ENCODE results near the gene NR6A1.

NR6A1 gene

DNA sequence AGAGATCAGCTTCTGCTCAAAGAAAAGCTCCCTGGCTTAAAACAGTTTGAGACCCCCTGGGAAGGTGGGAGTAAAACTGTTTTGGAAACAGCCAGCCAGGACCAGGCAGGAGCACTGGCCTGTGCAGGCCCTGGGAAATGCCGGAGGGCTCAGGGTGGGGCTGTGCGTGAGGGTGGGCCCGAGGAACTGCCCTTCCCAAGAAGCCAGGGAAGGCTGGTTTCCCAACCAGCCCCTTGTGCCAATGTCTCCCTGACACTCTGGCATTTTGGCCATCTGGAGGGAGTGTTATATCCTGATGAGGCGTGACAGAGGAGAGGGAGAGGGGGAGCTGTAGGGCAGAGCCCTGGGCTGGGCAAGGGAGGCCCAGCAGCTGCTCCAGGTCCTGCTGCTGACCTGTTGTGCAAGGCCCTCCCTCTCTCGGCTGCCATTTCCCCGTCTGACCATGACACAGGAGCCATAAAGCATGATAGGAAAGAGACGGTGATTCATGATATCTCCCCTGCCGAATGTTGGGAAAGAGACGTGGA lies 22.0 kb upstream of the NR6A1 start:
- TF ChIP-seq, protein P1, sequence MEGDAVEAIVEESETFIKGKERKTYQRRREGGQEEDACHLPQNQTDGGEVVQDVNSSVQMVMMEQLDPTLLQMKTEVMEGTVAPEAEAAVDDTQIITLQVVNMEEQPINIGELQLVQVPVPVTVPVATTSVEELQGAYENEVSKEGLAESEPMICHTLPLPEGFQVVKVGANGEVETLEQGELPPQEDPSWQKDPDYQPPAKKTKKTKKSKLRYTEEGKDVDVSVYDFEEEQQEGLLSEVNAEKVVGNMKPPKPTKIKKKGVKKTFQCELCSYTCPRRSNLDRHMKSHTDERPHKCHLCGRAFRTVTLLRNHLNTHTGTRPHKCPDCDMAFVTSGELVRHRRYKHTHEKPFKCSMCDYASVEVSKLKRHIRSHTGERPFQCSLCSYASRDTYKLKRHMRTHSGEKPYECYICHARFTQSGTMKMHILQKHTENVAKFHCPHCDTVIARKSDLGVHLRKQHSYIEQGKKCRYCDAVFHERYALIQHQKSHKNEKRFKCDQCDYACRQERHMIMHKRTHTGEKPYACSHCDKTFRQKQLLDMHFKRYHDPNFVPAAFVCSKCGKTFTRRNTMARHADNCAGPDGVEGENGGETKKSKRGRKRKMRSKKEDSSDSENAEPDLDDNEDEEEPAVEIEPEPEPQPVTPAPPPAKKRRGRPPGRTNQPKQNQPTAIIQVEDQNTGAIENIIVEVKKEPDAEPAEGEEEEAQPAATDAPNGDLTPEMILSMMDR (IDR thresholded peaks at IDR 0.05) = no peak
- intact Hi-C loops (cut with DNase I; ENCODE audit: low total_unique reads) = no loop called here
- Histone ChIP-seq H3K4me1 (peaks cover 0 to 8% (median 0%) of the 10 kb centered on the region in 4 donors), H3K4me3 (no peak overlapping the region), H3K27ac (no peak overlapping the region), H3K36me3 (no peaks in the 10 kb centered on the region), H3K27me3 (peaks cover 0 to 16% of the 10 kb centered on the region in 2 donors), H3K9me3 (no peaks in the 10 kb centered on the region)
- no peak for DNase-seq

DNA sequence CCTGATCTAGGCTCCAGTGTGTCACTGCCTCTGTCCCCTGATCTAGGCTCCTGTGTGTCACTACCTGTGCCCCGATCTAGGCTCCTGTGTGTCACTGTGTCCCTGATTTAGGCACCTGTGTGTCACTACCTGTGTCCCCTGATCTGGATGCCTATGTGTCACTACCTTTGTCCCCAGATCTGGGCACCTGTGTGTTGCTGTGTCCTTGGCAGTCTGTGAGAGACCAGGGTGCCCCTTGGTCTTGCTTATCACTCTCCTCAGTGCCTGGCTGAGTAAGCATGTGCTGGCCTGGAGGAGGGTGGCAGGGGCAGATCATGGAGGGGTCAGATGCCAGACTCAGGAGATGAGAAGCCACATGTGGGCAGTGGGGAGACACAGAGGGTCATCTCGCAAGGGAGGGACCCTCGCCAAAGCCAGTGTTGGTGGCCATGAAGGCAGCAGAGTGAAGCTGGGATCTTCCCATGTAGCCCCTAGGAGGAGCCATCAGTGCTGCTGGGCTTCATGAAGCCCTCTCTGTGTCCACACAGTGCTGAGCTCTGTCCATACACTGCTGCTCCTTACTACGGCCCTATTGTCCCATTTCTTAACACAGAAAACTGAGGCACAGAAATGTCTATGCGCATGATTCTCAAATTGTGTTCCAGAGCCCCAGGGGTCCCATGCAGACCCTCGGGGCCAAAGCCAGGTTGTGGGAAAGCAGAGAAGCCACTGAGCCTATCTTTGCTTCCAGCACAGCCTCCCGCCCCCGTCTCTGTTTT lies 21.3 kb upstream of the NR6A1 start:
- Histone ChIP-seq H3K27me3 (peaks cover 0 to 16% of the 10 kb centered on the region in 2 donors), H3K4me1 (peaks cover 0 to 1% (median 0%) of the 10 kb centered on the region in 4 donors), H3K27ac (no peak overlapping the region), H3K4me3 (no peak overlapping the region), H3K9me3 (no peaks in the 10 kb centered on the region), H3K36me3 (no peaks in the 10 kb centered on the region)
- no peak for DNase-seq
- intact Hi-C loops (cut with DNase I; ENCODE audit: low total_unique reads) = no loop called here
- TF ChIP-seq, protein P1 (IDR thresholded peaks at IDR 0.05) = no peak

DNA sequence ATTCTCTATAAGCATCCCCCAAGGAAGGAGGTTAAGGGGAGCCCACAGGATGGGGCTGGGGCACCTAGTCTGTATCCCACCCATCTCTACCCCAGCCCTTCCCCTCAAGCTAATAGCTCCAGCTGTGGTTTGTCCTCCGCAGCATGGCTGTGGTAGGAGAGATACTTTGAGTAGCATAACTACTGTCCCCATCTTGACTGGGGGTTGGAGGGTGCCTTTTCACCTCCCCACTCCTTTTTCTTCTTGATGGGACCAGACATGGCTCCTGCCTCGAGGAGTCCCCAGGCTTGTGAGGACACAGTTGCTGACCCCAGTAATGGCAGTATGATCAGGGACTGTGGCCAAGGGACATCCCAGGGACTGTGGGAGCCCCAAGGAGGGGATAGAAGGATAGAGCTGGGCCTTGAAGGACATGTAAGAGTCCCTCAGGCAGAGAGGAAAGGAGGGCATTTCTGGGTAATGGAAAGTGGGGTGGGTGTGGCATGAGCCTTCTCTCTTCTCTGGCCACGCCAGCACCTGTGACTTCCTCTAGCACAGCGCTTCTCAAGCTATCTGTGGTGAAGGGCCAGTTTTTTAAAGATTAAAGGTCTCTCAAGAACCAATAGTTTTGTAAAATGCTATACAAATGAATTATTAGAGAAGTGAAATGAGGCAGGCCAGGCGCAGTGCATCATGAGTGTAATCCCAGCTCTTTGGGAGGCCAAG lies 19.8 kb upstream of the NR6A1 start:
- Histone ChIP-seq H3K9me3 (no peaks in the 10 kb centered on the region), H3K27me3 (peaks cover 0 to 12% of the 10 kb centered on the region in 2 donors), H3K36me3 (no peaks in the 10 kb centered on the region), H3K4me3 (no peak overlapping the region), H3K4me1 (no peaks in the 10 kb centered on the region), H3K27ac (no peak overlapping the region)
- intact Hi-C loops (cut with DNase I; ENCODE audit: low total_unique reads) = no loop called here
- TF ChIP-seq, protein P1 (IDR thresholded peaks at IDR 0.05) = no peak
- DNase-seq = peak in 1 of 2 donors; percentile 34

DNA sequence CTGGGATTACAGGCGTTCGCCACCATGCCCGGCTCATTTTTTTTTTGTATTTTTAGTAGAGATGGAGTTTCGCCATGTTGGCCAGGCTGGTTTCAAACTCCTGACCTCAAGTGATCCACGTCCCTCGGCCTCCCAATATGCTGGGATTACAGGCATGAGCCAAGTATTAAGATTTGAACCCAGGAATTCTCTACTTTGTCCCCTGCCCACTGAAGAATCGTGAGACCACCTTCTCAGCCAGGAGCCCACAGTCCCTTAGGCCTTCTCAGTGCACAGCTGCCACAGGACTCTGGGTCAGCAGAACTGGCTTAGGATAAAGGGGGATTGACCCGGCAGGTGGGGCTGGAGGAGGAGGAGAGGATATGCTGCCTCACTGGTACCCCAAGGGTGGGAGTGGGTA lies 19.2 kb upstream of the NR6A1 start:
- Histone ChIP-seq H3K27ac (no peak overlapping the region), H3K4me3 (no peak overlapping the region), H3K36me3 (no peaks in the 10 kb centered on the region), H3K9me3 (no peaks in the 10 kb centered on the region), H3K27me3 (peaks cover 0 to 12% of the 10 kb centered on the region in 2 donors), H3K4me1 (no peaks in the 10 kb centered on the region)
- TF ChIP-seq, protein P1 (IDR thresholded peaks at IDR 0.05) = no peak
- peak in 1 of 2 donors; percentile 39 for DNase-seq
- intact Hi-C loops (cut with DNase I; ENCODE audit: low total_unique reads) = no loop called here

DNA sequence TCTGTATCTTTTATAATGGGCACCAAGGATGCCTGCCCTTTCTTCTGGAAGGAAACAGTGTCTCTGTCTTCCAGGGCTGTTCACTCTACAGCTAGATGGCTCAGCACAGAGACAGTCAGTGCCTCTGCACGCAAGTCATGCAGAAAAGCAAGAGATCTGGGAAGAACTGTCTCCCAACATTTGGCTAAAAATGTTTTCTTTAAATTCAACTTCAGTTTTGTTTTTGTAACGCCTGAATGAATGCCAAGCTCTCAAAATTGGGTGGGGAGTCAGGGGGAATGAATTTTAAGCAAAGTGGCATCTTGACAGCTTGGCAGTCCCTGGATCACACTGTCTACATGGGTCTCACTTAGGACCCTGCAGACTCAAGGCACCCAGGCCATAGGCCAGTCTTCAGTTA lies 18.4 kb upstream of the NR6A1 start:
- intact Hi-C loops (cut with DNase I; ENCODE audit: low total_unique reads) = no loop called here
- TF ChIP-seq, protein P1 (IDR thresholded peaks at IDR 0.05) = no peak
- DNase-seq = no peak
- Histone ChIP-seq H3K27ac (no peak overlapping the region), H3K4me3 (no peak overlapping the region), H3K4me1 (no peaks in the 10 kb centered on the region), H3K9me3 (no peaks in the 10 kb centered on the region), H3K36me3 (no peaks in the 10 kb centered on the region), H3K27me3 (peaks cover 0 to 12% of the 10 kb centered on the region in 2 donors)

All from tibial artery (tissue), 4 donors.